HepG2 (cell line): ENCODE results near the gene UACA. TPM values are rescaled to one million over a fixed set of nuclear protein-coding genes. Genes with fewer than 3 reads are reported as not detected.
A peak's percentile ranks its signal among the peaks of the same experiment; 100 is the strongest.

Experiments used
- HMGXB4 ChIP-seq, 2 experiments: sonication (generic) in 1 of 2; formaldehyde crosslinking in 1 of 2; IDR thresholded peaks; 2 replicates each; pipeline versions ENCODE4 v1.4.0 to v1.6.1; 2018 to 2020; ENCODE audit warnings: missing genetic modification reagents in 2 of 2, borderline replicate concordance in 1 of 2, low read depth in 1 of 2, mild to moderate bottlenecking in 1 of 2, missing biosample characterization in 1 of 2
- IKZF5 ChIP-seq: IDR thresholded peaks from 2 replicates; pipeline ENCODE4 v1.6.1; 2018; ENCODE audit warnings: missing genetic modification reagents, mild to moderate bottlenecking, missing compliant biosample characterization
- MAFF ChIP-seq: IDR thresholded peaks from 2 replicates; pipeline ENCODE4 v1.6.1; 2011; ENCODE audit warnings: low read depth, low read length, improper control_type of control experiment
- PRDM10 ChIP-seq: sonication (generic); formaldehyde crosslinking; IDR thresholded peaks from 2 replicates; pipeline ENCODE4 v1.4.0; 2020; ENCODE audit warnings: low read depth, missing genetic modification reagents
- SIN3A ChIP-seq: IDR thresholded peaks from 2 replicates; pipeline ENCODE4 v1.6.1; 2011; ENCODE audit warnings: low read depth, mild to moderate bottlenecking, control low read depth, low read length, borderline replicate concordance
- ZHX1 ChIP-seq: sonication (generic); formaldehyde crosslinking; IDR thresholded peaks from 2 replicates; pipeline ENCODE4 v1.8.1; 2022; ENCODE audit warnings: low read depth, mild to moderate bottlenecking, missing genetic modification reagents
- ZNF274 ChIP-seq: sonication (generic); formaldehyde crosslinking; IDR thresholded peaks from 2 replicates; pipeline ENCODE4 v1.5.1; 2020; ENCODE audit warnings: mild to moderate bottlenecking, missing genetic modification reagents
- ZNF329 ChIP-seq: sonication (generic); formaldehyde crosslinking; IDR thresholded peaks from 2 replicates; pipeline ENCODE4 v1.9.0; 2021; ENCODE audit warnings: low read depth, mild to moderate bottlenecking, missing genetic modification reagents
- ZNF451 ChIP-seq: sonication (generic); formaldehyde crosslinking; IDR thresholded peaks from 2 replicates; pipeline ENCODE4 v1.5.0; 2020; ENCODE audit warnings: mild to moderate bottlenecking, missing genetic modification reagents
- polyA plus RNA-seq, 8 experiments: library from polyadenylated mRNA; depleted of rRNA in 3 of 8; stranded (reverse) in 7 of 8; unstranded in 1 of 8; fragments of >200 nt; fragmentation: Illumina TruSeq in 4 of 8; extraction: Trizol in 4 of 8; gene quantifications; 2 replicates each; pipeline versions ENCODE4 v1.2.1 to v1.2.3, GENCODE V29; 2011 to 2016; ENCODE audit warnings: low read depth in 4 of 8, missing spikeins in 1 of 8, mixed read lengths in 1 of 8; ENCODE audit not compliant: insufficient read depth in 1 of 8
- total RNA-seq, 5 experiments: library from RNA; depleted of rRNA; stranded (reverse); fragments of >200 nt; fragmentation: Illumina TruSeq; extraction: Trizol; gene quantifications; 2 replicates each; pipeline ENCODE4 v1.2.3, GENCODE V29; 2016; ENCODE audit warnings: low read depth in 1 of 5
- TF ChIP-seq, protein P1 (sequence below): sonication (generic); formaldehyde crosslinking; IDR thresholded peaks from 2 replicates; pipeline ENCODE4 v1.4.0; 2020; ENCODE audit warnings: mild to moderate bottlenecking, missing genetic modification reagents
- TF ChIP-seq, protein P2 (sequence below): sonication (generic); formaldehyde crosslinking; conservative IDR thresholded peaks from 2 replicates; pipeline ENCODE4 v1.4.0; 2020; ENCODE audit warnings: mild to moderate bottlenecking, missing genetic modification reagents, moderate library complexity

The UACA gene
- total and polyA plus RNA-seq, 2 of the 13 experiments (the other 11 are each of a cell fraction or from before 2014, with no cell fraction given), result 17.8 to 39.2 TPM

- no peak for TF ChIP-seq IKZF5 (CRISPR knock-in tag)
- TF ChIP-seq, protein P1, sequence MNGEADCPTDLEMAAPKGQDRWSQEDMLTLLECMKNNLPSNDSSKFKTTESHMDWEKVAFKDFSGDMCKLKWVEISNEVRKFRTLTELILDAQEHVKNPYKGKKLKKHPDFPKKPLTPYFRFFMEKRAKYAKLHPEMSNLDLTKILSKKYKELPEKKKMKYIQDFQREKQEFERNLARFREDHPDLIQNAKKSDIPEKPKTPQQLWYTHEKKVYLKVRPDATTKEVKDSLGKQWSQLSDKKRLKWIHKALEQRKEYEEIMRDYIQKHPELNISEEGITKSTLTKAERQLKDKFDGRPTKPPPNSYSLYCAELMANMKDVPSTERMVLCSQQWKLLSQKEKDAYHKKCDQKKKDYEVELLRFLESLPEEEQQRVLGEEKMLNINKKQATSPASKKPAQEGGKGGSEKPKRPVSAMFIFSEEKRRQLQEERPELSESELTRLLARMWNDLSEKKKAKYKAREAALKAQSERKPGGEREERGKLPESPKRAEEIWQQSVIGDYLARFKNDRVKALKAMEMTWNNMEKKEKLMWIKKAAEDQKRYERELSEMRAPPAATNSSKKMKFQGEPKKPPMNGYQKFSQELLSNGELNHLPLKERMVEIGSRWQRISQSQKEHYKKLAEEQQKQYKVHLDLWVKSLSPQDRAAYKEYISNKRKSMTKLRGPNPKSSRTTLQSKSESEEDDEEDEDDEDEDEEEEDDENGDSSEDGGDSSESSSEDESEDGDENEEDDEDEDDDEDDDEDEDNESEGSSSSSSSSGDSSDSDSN, result no peak
- no peak for TF ChIP-seq ZHX1 (CRISPR knock-in tag)
- TF ChIP-seq, protein P2, sequence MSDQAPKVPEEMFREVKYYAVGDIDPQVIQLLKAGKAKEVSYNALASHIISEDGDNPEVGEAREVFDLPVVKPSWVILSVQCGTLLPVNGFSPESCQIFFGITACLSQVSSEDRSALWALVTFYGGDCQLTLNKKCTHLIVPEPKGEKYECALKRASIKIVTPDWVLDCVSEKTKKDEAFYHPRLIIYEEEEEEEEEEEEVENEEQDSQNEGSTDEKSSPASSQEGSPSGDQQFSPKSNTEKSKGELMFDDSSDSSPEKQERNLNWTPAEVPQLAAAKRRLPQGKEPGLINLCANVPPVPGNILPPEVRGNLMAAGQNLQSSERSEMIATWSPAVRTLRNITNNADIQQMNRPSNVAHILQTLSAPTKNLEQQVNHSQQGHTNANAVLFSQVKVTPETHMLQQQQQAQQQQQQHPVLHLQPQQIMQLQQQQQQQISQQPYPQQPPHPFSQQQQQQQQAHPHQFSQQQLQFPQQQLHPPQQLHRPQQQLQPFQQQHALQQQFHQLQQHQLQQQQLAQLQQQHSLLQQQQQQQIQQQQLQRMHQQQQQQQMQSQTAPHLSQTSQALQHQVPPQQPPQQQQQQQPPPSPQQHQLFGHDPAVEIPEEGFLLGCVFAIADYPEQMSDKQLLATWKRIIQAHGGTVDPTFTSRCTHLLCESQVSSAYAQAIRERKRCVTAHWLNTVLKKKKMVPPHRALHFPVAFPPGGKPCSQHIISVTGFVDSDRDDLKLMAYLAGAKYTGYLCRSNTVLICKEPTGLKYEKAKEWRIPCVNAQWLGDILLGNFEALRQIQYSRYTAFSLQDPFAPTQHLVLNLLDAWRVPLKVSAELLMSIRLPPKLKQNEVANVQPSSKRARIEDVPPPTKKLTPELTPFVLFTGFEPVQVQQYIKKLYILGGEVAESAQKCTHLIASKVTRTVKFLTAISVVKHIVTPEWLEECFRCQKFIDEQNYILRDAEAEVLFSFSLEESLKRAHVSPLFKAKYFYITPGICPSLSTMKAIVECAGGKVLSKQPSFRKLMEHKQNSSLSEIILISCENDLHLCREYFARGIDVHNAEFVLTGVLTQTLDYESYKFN (CRISPR knock-in tag), result peak; percentile 35; the same call in 1 of the 2 replicates
- TF ChIP-seq ZNF274 (CRISPR knock-in tag), result no peak
- no peak for TF ChIP-seq PRDM10 (CRISPR knock-in tag)
- TF ChIP-seq HMGXB4 (CRISPR knock-in tag; IDR thresholded peaks at IDR 0.05; ENCODE audit: borderline replicate concordance in 1 of 2, low read depth in 1 of 2), result no peak
- no peak for TF ChIP-seq SIN3A
- peak; percentile 86 for TF ChIP-seq MAFF
- no peak for TF ChIP-seq ZNF329
- TF ChIP-seq ZNF451 (CRISPR knock-in tag), result no peak
These were observed 72.7 kb downstream of the UACA start (continued) for GRCh38 chr15:70690491-70691276.
